HUES48 (cell line): Measurements from ENCODE around the gene RLN2.

ENCODE experiments used
- H3K27ac ChIP-seq: one replicate; pipeline ENCODE4 v1.7.0; 2013; ENCODE audit warnings: low read depth, low read length, inconsistent platforms
- H3K27me3 ChIP-seq: 2 replicates; pipeline ENCODE4 v1.6.1; 2013; ENCODE audit warnings: mild to moderate bottlenecking, low read length; ENCODE audit not compliant: control insufficient read depth, insufficient read depth
- H3K36me3 ChIP-seq: 2 replicates; pipeline ENCODE4 v1.6.1; 2013; ENCODE audit warnings: low read length; ENCODE audit not compliant: control insufficient read depth, insufficient read depth
- H3K4me1 ChIP-seq: 2 replicates; pipeline ENCODE4 v1.6.1; 2013; ENCODE audit warnings: mild to moderate bottlenecking, low read length; ENCODE audit not compliant: control insufficient read depth, insufficient read depth
- H3K4me3 ChIP-seq: 2 replicates; pipeline ENCODE4 v1.5.1; 2013; ENCODE audit warnings: mild to moderate bottlenecking, low read depth, low read length
- H3K9ac ChIP-seq: 2 replicates; pipeline ENCODE4 v1.6.1; 2013; ENCODE audit warnings: mild to moderate bottlenecking, low read depth, low read length, moderate library complexity
- H3K9me3 ChIP-seq: 2 replicates; pipeline ENCODE4 v1.6.1; 2013; ENCODE audit warnings: low read length; ENCODE audit not compliant: control insufficient read depth, insufficient read depth

Gene RLN2

GRCh38 chr9:5265939-5266338, 38.6 kb downstream of the RLN2 start:
- Histone ChIP-seq H3K36me3 (no peaks in the 10 kb centered on the region), H3K4me3 (no peak overlapping the region), H3K9ac (no peak overlapping the region), H3K4me1 (peaks cover 23% of the 10 kb centered on the region), H3K9me3 (no peaks in the 10 kb centered on the region), H3K27ac (no peak overlapping the region), H3K27me3 (no peaks in the 10 kb centered on the region)

- Histone ChIP-seq H3K9me3 (no peaks in the 10 kb centered on the region), H3K27me3 (no peaks in the 10 kb centered on the region), H3K4me1 (peaks cover 14% of the 10 kb centered on the region), H3K9ac (no peak overlapping the region), H3K4me3 (no peak overlapping the region), H3K27ac (no peak overlapping the region), H3K36me3 (no peaks in the 10 kb centered on the region)
Observed at GRCh38 chr9:5264219-5264595, 40.3 kb downstream of the RLN2 start.

- Histone ChIP-seq H3K9ac (no peak overlapping the region), H3K9me3 (no peaks in the 10 kb centered on the region), H3K36me3 (no peaks in the 10 kb centered on the region), H3K27ac (no peak overlapping the region), H3K27me3 (no peaks in the 10 kb centered on the region), H3K4me1 (peaks cover 8% of the 10 kb centered on the region), H3K4me3 (no peak overlapping the region)
Observed at GRCh38 chr9:5263351-5264218, 40.9 kb downstream of the RLN2 start.
